GM12891 (cell line): ENCODE measurements around the gene ULK3.

Source experiments
- POLR2A ChIP-seq: IDR thresholded peaks from 2 replicates; pipeline ENCODE4 v1.6.1; 2011; ENCODE audit warnings: low read depth, low read length, control low read depth
- TAF1 ChIP-seq: IDR thresholded peaks from 2 replicates; pipeline ENCODE4 v1.6.1; 2011; ENCODE audit warnings: low read depth, low read length, control low read depth

- no peak for TF ChIP-seq TAF1
- no peak for TF ChIP-seq POLR2A
These were observed 34.1 kb downstream of the ULK3 start for GRCh38 chr15:74808840-74809229.
